RWPE2 (cell line): ENCODE data around the gene PDK3.

Source experiments
- ATAC-seq: fragments of 200-7000 bp; cut with Tn5 transposase; 3 replicates; pipeline ENCODE4 v1.9.1; 2021; ENCODE audit warnings: low read depth
- DNase-seq: peaks from one replicate; pipeline ENCODE4 v3.0.0-alpha.2; 2020; ENCODE audit warnings: low spot score
- H3K27ac ChIP-seq: fragments of 450-650 bp; 2 replicates; pipeline ENCODE4 v1.5.1; 2017; ENCODE audit warnings: mild to moderate bottlenecking; ENCODE audit not compliant: poor library complexity, severe bottlenecking
- H3K27me3 ChIP-seq: fragments of 250-450 bp; sonication (Bioruptor Pico); 2 replicates; pipeline ENCODE4 v1.5.1; 2021; ENCODE audit warnings: mild to moderate bottlenecking, moderate library complexity; ENCODE audit not compliant: insufficient read depth, poor library complexity, severe bottlenecking
- H3K36me3 ChIP-seq: fragments of 250-450 bp; sonication (Bioruptor Pico); 2 replicates; pipeline ENCODE4 v1.5.1; 2020; ENCODE audit warnings: low read depth, mild to moderate bottlenecking, moderate library complexity
- H3K4me1 ChIP-seq: fragments of 250-450 bp; sonication (Bioruptor Pico); 2 replicates; pipeline ENCODE4 v1.5.1; 2021; ENCODE audit warnings: mild to moderate bottlenecking, moderate library complexity; ENCODE audit not compliant: insufficient read depth, poor library complexity, severe bottlenecking
- H3K4me3 ChIP-seq: fragments of 250-450 bp; sonication (Bioruptor Pico); 2 replicates; pipeline ENCODE4 v1.5.1; 2021; ENCODE audit warnings: mild to moderate bottlenecking, moderate library complexity; ENCODE audit not compliant: severe bottlenecking
- H3K9me3 ChIP-seq: fragments of 250-450 bp; sonication (Bioruptor Pico); 2 replicates; pipeline ENCODE4 v1.5.1; 2021; ENCODE audit warnings: mild to moderate bottlenecking, moderate library complexity; ENCODE audit not compliant: severe bottlenecking
- CTCF ChIP-seq: fragments of 450-650 bp; IDR thresholded peaks from one replicate; pipeline ENCODE4 v1.5.1; 2017; ENCODE audit warnings: mild to moderate bottlenecking, moderate library complexity; ENCODE audit not compliant: poor library complexity, severe bottlenecking

PDK3 gene

GRCh38 chrX:24443918-24444317 lies 21.2 kb upstream of the PDK3 start:
- H3K27ac ChIP-seq = no peak overlapping the region
- no peak for ATAC-seq
- H3K9me3 ChIP-seq = no peaks in the 10 kb centered on the region
- no peak for DNase-seq
- H3K4me3 ChIP-seq = no peak overlapping the region
- TF ChIP-seq CTCF = no peak
- H3K4me1 ChIP-seq = no peaks in the 10 kb centered on the region
- H3K27me3 ChIP-seq = no peaks in the 10 kb centered on the region
- H3K36me3 ChIP-seq = no peaks in the 10 kb centered on the region

GRCh38 chrX:24444645-24445044 lies 20.4 kb upstream of the PDK3 start:
- no peaks in the 10 kb centered on the region for H3K4me1 ChIP-seq
- no peaks in the 10 kb centered on the region for H3K27me3 ChIP-seq
- DNase-seq (no peak), ATAC-seq (no peak)
- no peak for TF ChIP-seq CTCF
- no peaks in the 10 kb centered on the region for H3K36me3 ChIP-seq
- H3K4me3 ChIP-seq = no peak overlapping the region
- no peaks in the 10 kb centered on the region for H3K9me3 ChIP-seq
- H3K27ac ChIP-seq = no peak overlapping the region

- H3K9me3 ChIP-seq = no peaks in the 10 kb centered on the region
- H3K27me3 ChIP-seq = no peaks in the 10 kb centered on the region
- no peak overlapping the region for H3K4me3 ChIP-seq
- no peaks in the 10 kb centered on the region for H3K36me3 ChIP-seq
- DNase-seq (no peak), ATAC-seq (no peak)
- H3K27ac ChIP-seq = no peak overlapping the region
- H3K4me1 ChIP-seq = no peaks in the 10 kb centered on the region
- TF ChIP-seq CTCF = no peak
Observed at GRCh38 chrX:24448762-24449250, 16.3 kb upstream of the PDK3 start.

- Histone ChIP-seq H3K4me3 (no peak overlapping the region), H3K36me3 (no peaks in the 10 kb centered on the region), H3K9me3 (no peaks in the 10 kb centered on the region), H3K4me1 (no peaks in the 10 kb centered on the region), H3K27me3 (no peaks in the 10 kb centered on the region), H3K27ac (no peak overlapping the region)
- DNase-seq = no peak
- no peak for TF ChIP-seq CTCF
- no peak for ATAC-seq
Observed at GRCh38 chrX:24463077-24463476, 2.0 kb upstream of the PDK3 start.

GRCh38 chrX:24464498-24464835 lies 619 bp upstream of the PDK3 start:
- Histone ChIP-seq H3K4me1 (no peaks in the 10 kb centered on the region), H3K27ac (no peak overlapping the region)
- TF ChIP-seq CTCF = no peak

More at GRCh38 chrX:24464498-24464835, 619 bp upstream of the PDK3 start:
- no peaks in the 10 kb centered on the region for H3K36me3 ChIP-seq
- no peaks in the 10 kb centered on the region for H3K9me3 ChIP-seq
- H3K27me3 ChIP-seq = no peaks in the 10 kb centered on the region
- ATAC-seq (no peak; the same call in 2 of the 3 replicates), DNase-seq (no peak)
- peak overlapping the region; percentile 70 for H3K4me3 ChIP-seq
